Ishikawa (cell line): ENCODE data around the gene MYCL.

Experiments
- CEBPB ChIP-seq: IDR thresholded peaks from 2 replicates; pipeline ENCODE4 v1.6.1; 2012
- EGR1 ChIP-seq: IDR thresholded peaks from 2 replicates; pipeline ENCODE4 v1.6.1; 2012
- EP300 ChIP-seq: IDR thresholded peaks from 2 replicates; pipeline ENCODE4 v1.6.1; 2012; ENCODE audit warnings: borderline replicate concordance
- NFIC ChIP-seq: IDR thresholded peaks from 2 replicates; pipeline ENCODE4 v1.6.1; 2012
- RAD21 ChIP-seq: IDR thresholded peaks from 2 replicates; pipeline ENCODE4 v1.6.1; 2012; ENCODE audit warnings: low read depth
- TEAD4 ChIP-seq: IDR thresholded peaks from 2 replicates; pipeline ENCODE4 v1.6.1; 2012
- TF ChIP-seq, protein P1 (sequence below): IDR thresholded peaks from 2 replicates; pipeline ENCODE4 v1.6.1; 2012; ENCODE audit warnings: low read depth, mild to moderate bottlenecking

DNA sequence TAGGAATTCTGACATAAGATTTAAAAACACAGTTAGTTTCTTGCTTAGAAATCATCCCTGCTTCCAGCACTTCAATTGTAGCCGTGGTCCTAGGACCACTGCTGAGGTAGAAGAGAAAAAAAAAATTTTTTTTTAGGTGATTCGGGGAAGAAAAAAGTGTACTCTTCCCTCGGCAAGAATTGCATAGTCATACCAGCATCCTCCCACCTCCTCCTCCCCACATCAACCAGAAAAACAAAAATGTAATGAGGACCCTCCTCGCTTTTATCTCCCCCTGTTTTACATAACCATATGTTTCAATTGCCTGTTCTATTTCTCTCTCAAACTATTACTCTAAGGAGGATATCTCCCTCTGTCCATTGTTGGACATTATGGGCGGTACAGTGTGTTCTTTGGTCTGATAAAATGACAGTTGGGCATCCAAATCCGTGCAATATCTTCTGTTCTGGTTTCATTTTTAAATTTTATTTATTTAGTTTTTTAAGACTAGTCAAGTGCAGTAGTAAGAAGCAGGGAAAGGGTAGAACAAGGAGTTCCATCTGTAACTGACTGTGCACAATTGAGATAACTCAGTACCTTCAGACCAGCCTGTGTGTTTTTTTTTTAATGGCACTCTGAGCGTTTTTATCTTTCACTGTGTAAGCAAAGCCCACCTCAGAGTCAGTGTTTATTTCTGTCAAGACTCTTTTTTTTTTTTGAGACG lies 42.8 kb upstream of the MYCL start:
- TF ChIP-seq CEBPB (no peak), TEAD4 (no peak), EP300 (no peak), NFIC (no peak), RAD21 (no peak), EGR1 (no peak)
- TF ChIP-seq, protein P1, sequence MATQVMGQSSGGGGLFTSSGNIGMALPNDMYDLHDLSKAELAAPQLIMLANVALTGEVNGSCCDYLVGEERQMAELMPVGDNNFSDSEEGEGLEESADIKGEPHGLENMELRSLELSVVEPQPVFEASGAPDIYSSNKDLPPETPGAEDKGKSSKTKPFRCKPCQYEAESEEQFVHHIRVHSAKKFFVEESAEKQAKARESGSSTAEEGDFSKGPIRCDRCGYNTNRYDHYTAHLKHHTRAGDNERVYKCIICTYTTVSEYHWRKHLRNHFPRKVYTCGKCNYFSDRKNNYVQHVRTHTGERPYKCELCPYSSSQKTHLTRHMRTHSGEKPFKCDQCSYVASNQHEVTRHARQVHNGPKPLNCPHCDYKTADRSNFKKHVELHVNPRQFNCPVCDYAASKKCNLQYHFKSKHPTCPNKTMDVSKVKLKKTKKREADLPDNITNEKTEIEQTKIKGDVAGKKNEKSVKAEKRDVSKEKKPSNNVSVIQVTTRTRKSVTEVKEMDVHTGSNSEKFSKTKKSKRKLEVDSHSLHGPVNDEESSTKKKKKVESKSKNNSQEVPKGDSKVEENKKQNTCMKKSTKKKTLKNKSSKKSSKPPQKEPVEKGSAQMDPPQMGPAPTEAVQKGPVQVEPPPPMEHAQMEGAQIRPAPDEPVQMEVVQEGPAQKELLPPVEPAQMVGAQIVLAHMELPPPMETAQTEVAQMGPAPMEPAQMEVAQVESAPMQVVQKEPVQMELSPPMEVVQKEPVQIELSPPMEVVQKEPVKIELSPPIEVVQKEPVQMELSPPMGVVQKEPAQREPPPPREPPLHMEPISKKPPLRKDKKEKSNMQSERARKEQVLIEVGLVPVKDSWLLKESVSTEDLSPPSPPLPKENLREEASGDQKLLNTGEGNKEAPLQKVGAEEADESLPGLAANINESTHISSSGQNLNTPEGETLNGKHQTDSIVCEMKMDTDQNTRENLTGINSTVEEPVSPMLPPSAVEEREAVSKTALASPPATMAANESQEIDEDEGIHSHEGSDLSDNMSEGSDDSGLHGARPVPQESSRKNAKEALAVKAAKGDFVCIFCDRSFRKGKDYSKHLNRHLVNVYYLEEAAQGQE: no peak
